NCI-H526 (cell line): ENCODE data around the gene LOXL3.

ENCODE experiments used
- DNase-seq, 2 experiments: peaks; one replicate each; lab custom pipeline; 2025; lab: John Stamatoyannopoulos, UW

LOXL3 gene

GRCh38 chr2:74553892-74554819, at the start of gene LOXL3, which contains the start of gene DOK1:
TSS of gene LOXL3 (minus strand) at chr2:74553942. CDS start at chr2:74552634, 1,308 bp downstream.
TSS of gene DOK1 (plus strand) at chr2:74554720. CDS start at chr2:74554755, 35 bp downstream.
- DNase-seq: peak; percentile 37 to 77

- no peak for DNase-seq
These were observed 49.0 kb upstream of the LOXL3 start for GRCh38 chr2:74602586-74603281.

GRCh38 chr2:74599676-74600075, 45.9 kb upstream of the LOXL3 start:
- no peak for DNase-seq

GRCh38 chr2:74597410-74597809, 43.7 kb upstream of the LOXL3 start:
- no peak for DNase-seq

- no peak for DNase-seq
These were observed 42.8 kb upstream of the LOXL3 start for GRCh38 chr2:74596584-74596983.

- DNase-seq: no peak
These were observed 40.4 kb upstream of the LOXL3 start for GRCh38 chr2:74593826-74594772.

GRCh38 chr2:74588664-74589063, 34.9 kb upstream of the LOXL3 start:
- no peak for DNase-seq

- DNase-seq: peak; percentile 27 to 82
These were observed 34.0 kb upstream of the LOXL3 start for GRCh38 chr2:74587664-74588277.

GRCh38 chr2:74585406-74586185, 31.9 kb upstream of the LOXL3 start:
- no peak for DNase-seq

- DNase-seq: no peak
These were observed 30.4 kb upstream of the LOXL3 start for GRCh38 chr2:74584088-74584645.

- DNase-seq: no peak
These were observed 29.8 kb upstream of the LOXL3 start for GRCh38 chr2:74583504-74583903.

GRCh38 chr2:74582184-74582583, 28.4 kb upstream of the LOXL3 start:
- DNase-seq: no peak

- DNase-seq: no peak
These were observed 27.7 kb upstream of the LOXL3 start for GRCh38 chr2:74581463-74581862.

GRCh38 chr2:74578408-74578807, 24.7 kb upstream of the LOXL3 start:
- DNase-seq: no peak

GRCh38 chr2:74577448-74577847, 23.7 kb upstream of the LOXL3 start:
- no peak for DNase-seq

- DNase-seq: no peak
These were observed 23.1 kb upstream of the LOXL3 start for GRCh38 chr2:74576863-74577229.

- no peak for DNase-seq
These were observed 22.6 kb upstream of the LOXL3 start for GRCh38 chr2:74576211-74576862.

- no peak for DNase-seq
These were observed 21.6 kb upstream of the LOXL3 start for GRCh38 chr2:74575320-74575719.

GRCh38 chr2:74573747-74574562, 20.2 kb upstream of the LOXL3 start:
- DNase-seq: no peak
